Measurements from ENCODE around the gene MYO15B. TPM values are rescaled to one million over a fixed set of nuclear protein-coding genes. Genes with fewer than 3 reads are reported as not detected.

MYO15B gene
- total and polyA plus RNA-seq, 2 of the 13 experiments (the other 11 are each of a cell fraction or from before 2014, with no cell fraction given): 2.8 to 8.1 TPM

DNA sequence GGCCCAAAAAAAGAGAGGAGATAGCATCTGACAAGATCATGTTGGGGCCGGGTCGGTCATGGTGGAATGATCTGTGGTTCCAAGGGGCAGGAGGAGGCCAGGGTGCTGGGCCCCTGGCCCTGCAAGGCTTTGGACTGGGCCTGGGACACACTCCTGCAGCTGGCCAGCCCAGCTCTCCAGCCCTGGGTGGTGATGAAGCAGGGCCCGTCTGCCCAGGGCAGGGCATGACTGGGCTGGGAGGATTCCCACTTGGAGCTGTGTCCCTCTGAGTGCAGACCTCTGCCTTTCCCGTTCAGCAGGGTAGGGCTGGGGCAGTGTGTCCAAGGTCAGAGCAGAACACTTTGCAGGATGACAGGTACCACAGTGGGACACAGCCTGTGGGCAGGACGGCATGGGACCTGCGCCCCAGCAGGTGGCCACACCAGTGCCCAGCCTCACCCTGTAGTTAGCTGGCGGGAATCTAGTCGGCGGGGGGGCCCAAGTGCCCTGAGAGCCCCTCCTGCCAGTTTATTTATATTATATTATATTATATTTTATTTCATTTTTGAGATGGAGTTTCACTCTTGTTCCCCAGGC is 27.6 kb upstream of the MYO15B start:
- Histone ChIP-seq H3K9ac (ENCODE audit: insufficient read depth, low read depth, low read length) (no peak overlapping the region), H3K27me3 (ENCODE audit: control insufficient read depth in 1 of 2, insufficient read depth in 2 of 2, low read length in 2 of 2) (no peaks in the 10 kb centered on the region), H3K79me2 (ENCODE audit: insufficient read depth, low read length) (peaks cover 3% of the 10 kb centered on the region), H4K20me1 (ENCODE audit: insufficient read depth, low read length) (no peaks in the 10 kb centered on the region), H3K4me3 (replicated peaks in 1 of 3; ENCODE audit: insufficient read depth in 1 of 3, low read depth in 2 of 3, low read length in 3 of 3) (no peak overlapping the region), H3K4me1 (ENCODE audit: insufficient read depth, low read length) (peaks cover 71% of the 10 kb centered on the region), H2AFZ (ENCODE audit: low read length) (no peak overlapping the region), H3K27ac (ENCODE audit: extremely low read length, insufficient read depth, low read length) (peak overlapping the region; percentile 11), H3K4me2 (ENCODE audit: low read depth, low read length) (no peak overlapping the region), H3K36me3 (replicated peaks in 1 of 2; ENCODE audit: control insufficient read depth in 1 of 2, insufficient read depth in 2 of 2, low read length in 2 of 2) (peaks cover 15 to 29% of the 10 kb centered on the region in 2 experiments), H3K9me3 (ENCODE audit: low read length) (no peaks in the 10 kb centered on the region)
- 95% methylated on average over 5 of the region's 9 CpGs for WGBS (ENCODE audit: low lambda C conversion rate)
- ChIA-PET CTCF (ENCODE audit: low intra/inter-chr PET ratio, low total read pairs) (no interaction called here), POLR2A (interaction anchor here (1.1 to 4.3 kb wide), 5 partner anchors 8 to 41 kb away, joined by 3 to 28 read pairs (median 3); no protein-coding TSS in a partner anchor)
- no peak for FAIRE-seq
- peak; percentile 1; the same call in 1 of the 3 replicates for ATAC-seq
- no peak for DNase-seq (ENCODE audit: low spot score)
- TF ChIP-seq RXRA (CRISPR knock-in tag; IDR thresholded peaks at IDR 0.05) (peak; percentile 16; the same call in 1 of the 2 replicates), NR2F6 (IDR thresholded peaks at IDR 0.05) (no peak), NR2F6 (CRISPR knock-in tag; IDR thresholded peaks at IDR 0.05) (peak; percentile 15; the same call in 1 of the 2 replicates), RARA (CRISPR knock-in tag; IDR thresholded peaks at IDR 0.05) (peak; percentile 48), SMAD9 (CRISPR knock-in tag; IDR thresholded peaks at IDR 0.05) (no peak), RCOR2 (CRISPR knock-in tag; IDR thresholded peaks at IDR 0.05) (no peak), ZNF841 (CRISPR knock-in tag; IDR thresholded peaks at IDR 0.05; ENCODE audit: borderline replicate concordance) (no peak), PPARG (CRISPR knock-in tag; conservative IDR thresholded peaks at IDR 0.05) (peak; percentile 47; the same call in 1 of the 2 replicates), HNRNPL (IDR thresholded peaks at IDR 0.05; ENCODE audit: low read depth, low read length) (0 out of 2 replicates have a peak, but pooled peaks have one; percentile 61), AGO2 (optimal IDR thresholded peaks at IDR 0.05; ENCODE audit: low read depth, low read length) (peak; percentile 63)
- TF ChIP-seq, protein P1, sequence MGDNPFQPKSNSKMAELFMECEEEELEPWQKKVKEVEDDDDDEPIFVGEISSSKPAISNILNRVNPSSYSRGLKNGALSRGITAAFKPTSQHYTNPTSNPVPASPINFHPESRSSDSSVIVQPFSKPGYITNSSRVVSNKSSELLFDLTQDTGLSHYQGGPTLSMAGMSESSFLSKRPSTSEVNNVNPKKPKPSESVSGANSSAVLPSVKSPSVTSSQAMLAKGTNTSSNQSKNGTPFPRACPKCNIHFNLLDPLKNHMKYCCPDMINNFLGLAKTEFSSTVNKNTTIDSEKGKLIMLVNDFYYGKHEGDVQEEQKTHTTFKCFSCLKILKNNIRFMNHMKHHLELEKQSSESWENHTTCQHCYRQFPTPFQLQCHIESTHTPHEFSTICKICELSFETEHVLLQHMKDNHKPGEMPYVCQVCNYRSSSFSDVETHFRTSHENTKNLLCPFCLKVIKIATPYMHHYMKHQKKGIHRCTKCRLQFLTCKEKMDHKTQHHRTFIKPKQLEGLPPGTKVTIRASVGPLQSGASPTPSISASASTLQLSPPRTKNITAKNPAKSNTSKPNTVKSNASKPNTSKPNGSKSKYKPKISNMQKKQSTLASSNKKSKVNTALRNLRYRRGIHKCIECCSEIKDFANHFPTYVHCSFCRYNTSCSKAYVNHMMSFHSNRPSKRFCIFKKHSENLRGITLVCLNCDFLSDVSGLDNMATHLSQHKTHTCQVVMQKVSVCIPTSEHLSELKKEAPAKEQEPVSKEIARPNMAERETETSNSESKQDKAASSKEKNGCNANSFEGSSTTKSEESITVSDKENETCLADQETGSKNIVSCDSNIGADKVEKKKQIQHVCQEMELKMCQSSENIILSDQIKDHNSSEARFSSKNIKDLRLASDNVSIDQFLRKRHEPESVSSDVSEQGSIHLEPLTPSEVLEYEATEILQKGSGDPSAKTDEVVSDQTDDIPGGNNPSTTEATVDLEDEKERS (CRISPR knock-in tag; IDR thresholded peaks at IDR 0.05): no peak
- TF ChIP-seq, protein P2, sequence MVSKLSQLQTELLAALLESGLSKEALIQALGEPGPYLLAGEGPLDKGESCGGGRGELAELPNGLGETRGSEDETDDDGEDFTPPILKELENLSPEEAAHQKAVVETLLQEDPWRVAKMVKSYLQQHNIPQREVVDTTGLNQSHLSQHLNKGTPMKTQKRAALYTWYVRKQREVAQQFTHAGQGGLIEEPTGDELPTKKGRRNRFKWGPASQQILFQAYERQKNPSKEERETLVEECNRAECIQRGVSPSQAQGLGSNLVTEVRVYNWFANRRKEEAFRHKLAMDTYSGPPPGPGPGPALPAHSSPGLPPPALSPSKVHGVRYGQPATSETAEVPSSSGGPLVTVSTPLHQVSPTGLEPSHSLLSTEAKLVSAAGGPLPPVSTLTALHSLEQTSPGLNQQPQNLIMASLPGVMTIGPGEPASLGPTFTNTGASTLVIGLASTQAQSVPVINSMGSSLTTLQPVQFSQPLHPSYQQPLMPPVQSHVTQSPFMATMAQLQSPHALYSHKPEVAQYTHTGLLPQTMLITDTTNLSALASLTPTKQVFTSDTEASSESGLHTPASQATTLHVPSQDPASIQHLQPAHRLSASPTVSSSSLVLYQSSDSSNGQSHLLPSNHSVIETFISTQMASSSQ (IDR thresholded peaks at IDR 0.05; ENCODE audit: low read depth): no peak
- TF ChIP-seq, protein P2 (CRISPR knock-in tag; IDR thresholded peaks at IDR 0.05; ENCODE audit: borderline replicate concordance): 0 out of 2 replicates have a peak, but pooled peaks have one; percentile 25
- TF ChIP-seq, protein P3, sequence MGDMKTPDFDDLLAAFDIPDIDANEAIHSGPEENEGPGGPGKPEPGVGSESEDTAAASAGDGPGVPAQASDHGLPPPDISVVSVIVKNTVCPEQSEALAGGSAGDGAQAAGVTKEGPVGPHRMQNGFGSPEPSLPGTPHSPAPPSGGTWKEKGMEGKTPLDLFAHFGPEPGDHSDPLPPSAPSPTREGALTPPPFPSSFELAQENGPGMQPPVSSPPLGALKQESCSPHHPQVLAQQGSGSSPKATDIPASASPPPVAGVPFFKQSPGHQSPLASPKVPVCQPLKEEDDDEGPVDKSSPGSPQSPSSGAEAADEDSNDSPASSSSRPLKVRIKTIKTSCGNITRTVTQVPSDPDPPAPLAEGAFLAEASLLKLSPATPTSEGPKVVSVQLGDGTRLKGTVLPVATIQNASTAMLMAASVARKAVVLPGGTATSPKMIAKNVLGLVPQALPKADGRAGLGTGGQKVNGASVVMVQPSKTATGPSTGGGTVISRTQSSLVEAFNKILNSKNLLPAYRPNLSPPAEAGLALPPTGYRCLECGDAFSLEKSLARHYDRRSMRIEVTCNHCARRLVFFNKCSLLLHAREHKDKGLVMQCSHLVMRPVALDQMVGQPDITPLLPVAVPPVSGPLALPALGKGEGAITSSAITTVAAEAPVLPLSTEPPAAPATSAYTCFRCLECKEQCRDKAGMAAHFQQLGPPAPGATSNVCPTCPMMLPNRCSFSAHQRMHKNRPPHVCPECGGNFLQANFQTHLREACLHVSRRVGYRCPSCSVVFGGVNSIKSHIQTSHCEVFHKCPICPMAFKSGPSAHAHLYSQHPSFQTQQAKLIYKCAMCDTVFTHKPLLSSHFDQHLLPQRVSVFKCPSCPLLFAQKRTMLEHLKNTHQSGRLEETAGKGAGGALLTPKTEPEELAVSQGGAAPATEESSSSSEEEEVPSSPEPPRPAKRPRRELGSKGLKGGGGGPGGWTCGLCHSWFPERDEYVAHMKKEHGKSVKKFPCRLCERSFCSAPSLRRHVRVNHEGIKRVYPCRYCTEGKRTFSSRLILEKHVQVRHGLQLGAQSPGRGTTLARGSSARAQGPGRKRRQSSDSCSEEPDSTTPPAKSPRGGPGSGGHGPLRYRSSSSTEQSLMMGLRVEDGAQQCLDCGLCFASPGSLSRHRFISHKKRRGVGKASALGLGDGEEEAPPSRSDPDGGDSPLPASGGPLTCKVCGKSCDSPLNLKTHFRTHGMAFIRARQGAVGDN (CRISPR knock-in tag; IDR thresholded peaks at IDR 0.05): peak; percentile 50
- BruUV-seq (replicated peaks): no TSS peak
- intact Hi-C loops (cut with micrococcal nuclease; ENCODE audit: unreplicated experiment): no loop called here
- in situ Hi-C loops (cut with HindIII; ENCODE audit: extremely low pct_ligation_motif_present, low pct_unique_long_range_greater_than_20kb): no loop called here

All from HepG2 (cell line).